ENCODE data around the gene DOCK2. TPM values are rescaled to one million over a fixed set of nuclear protein-coding genes. Genes with fewer than 3 reads are reported as not detected.

Gene DOCK2
- total RNA-seq, 1 experiment from 2014 or later, result 4.6 TPM

DNA sequence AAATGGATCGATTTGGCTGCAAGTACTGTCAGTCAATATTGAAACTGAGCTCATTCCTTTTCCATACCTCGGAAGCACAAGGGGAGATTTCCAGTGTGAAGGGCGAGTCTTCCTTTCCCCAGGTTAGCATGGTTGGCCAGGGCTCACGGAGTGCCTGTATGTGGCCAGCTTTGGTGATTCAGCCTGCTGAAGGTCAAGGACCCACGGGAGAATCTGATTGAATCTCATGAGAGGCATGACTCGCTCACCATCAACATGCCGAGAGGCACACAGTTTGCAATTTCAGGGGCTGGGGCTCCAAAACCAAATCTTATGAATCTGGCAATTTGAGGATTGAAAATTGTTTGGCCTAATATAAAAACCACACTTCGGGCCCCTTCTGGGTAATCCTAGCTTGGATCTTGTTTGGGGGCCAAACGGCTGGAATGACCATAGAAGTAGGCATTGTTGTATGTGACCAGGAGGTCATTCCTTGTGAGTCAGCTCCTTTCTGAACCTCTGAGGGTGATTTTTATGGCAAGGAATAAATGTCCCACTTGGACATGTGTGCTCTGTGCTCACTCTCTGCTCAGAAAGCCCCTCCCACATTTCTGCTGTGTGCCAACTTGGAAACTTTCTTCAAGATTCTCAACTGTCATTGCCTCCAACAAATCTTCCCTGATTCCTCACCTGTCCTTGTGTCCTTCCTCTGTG, 69.8 kb downstream of the DOCK2 start:
- H3K27ac Mint-ChIP-seq, result no peak overlapping the region
- POLR2A ChIA-PET, result interaction anchor here (0.6 kb wide), 1 partner anchor 1166 kb away, joined by 6 read pairs; no protein-coding TSS in a partner anchor
- H3K4me3 Mint-ChIP-seq, result no peak overlapping the region
- ATAC-seq (no peak), DNase-seq (ENCODE audit: low spot score) (no peak)
- CTCF ChIA-PET, result interaction anchor here (0.8 to 1.5 kb wide), 3 partner anchors 120 to 363 kb away, joined by 3 to 6 read pairs (median 5); partner anchors contain the start of gene INSYN2B
- no peaks in the 10 kb centered on the region for H3K27me3 Mint-ChIP-seq (ENCODE audit: low read depth)
- TF ChIP-seq, protein P1, sequence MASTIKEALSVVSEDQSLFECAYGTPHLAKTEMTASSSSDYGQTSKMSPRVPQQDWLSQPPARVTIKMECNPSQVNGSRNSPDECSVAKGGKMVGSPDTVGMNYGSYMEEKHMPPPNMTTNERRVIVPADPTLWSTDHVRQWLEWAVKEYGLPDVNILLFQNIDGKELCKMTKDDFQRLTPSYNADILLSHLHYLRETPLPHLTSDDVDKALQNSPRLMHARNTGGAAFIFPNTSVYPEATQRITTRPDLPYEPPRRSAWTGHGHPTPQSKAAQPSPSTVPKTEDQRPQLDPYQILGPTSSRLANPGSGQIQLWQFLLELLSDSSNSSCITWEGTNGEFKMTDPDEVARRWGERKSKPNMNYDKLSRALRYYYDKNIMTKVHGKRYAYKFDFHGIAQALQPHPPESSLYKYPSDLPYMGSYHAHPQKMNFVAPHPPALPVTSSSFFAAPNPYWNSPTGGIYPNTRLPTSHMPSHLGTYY (CRISPR knock-in tag; IDR thresholded peaks at IDR 0.05), result no peak
- TF ChIP-seq CREM (CRISPR knock-in tag; IDR thresholded peaks at IDR 0.05) (no peak), PRRX2 (CRISPR knock-in tag; IDR thresholded peaks at IDR 0.05) (no peak), NFE2L1 (CRISPR knock-in tag; IDR thresholded peaks at IDR 0.05) (no peak), IRF2 (CRISPR knock-in tag; IDR thresholded peaks at IDR 0.05; ENCODE audit: borderline replicate concordance, low read depth) (no peak), ZNF263 (CRISPR knock-in tag; IDR thresholded peaks at IDR 0.05; ENCODE audit: low read depth) (no peak), FOXP1 (CRISPR knock-in tag; IDR thresholded peaks at IDR 0.05; ENCODE audit: borderline replicate concordance) (no peak), TCF7 (CRISPR knock-in tag; IDR thresholded peaks at IDR 0.05; ENCODE audit: low read depth) (no peak), NR1H2 (CRISPR knock-in tag; IDR thresholded peaks at IDR 0.05) (no peak), TP53 (CRISPR knock-in tag; IDR thresholded peaks at IDR 0.05) (no peak), ETV6 (CRISPR knock-in tag; IDR thresholded peaks at IDR 0.05) (no peak), TEAD4 (CRISPR knock-in tag; IDR thresholded peaks at IDR 0.05) (no peak), ZNF138 (CRISPR knock-in tag; conservative IDR thresholded peaks at IDR 0.05) (no peak)
- TF ChIP-seq, protein P2, sequence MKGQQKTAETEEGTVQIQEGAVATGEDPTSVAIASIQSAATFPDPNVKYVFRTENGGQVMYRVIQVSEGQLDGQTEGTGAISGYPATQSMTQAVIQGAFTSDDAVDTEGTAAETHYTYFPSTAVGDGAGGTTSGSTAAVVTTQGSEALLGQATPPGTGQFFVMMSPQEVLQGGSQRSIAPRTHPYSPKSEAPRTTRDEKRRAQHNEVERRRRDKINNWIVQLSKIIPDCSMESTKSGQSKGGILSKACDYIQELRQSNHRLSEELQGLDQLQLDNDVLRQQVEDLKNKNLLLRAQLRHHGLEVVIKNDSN (CRISPR knock-in tag; IDR thresholded peaks at IDR 0.05), result no peak
- TF ChIP-seq, protein P3, sequence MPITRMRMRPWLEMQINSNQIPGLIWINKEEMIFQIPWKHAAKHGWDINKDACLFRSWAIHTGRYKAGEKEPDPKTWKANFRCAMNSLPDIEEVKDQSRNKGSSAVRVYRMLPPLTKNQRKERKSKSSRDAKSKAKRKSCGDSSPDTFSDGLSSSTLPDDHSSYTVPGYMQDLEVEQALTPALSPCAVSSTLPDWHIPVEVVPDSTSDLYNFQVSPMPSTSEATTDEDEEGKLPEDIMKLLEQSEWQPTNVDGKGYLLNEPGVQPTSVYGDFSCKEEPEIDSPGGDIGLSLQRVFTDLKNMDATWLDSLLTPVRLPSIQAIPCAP (CRISPR knock-in tag; IDR thresholded peaks at IDR 0.05), result no peak
- TF ChIP-seq, protein P4, sequence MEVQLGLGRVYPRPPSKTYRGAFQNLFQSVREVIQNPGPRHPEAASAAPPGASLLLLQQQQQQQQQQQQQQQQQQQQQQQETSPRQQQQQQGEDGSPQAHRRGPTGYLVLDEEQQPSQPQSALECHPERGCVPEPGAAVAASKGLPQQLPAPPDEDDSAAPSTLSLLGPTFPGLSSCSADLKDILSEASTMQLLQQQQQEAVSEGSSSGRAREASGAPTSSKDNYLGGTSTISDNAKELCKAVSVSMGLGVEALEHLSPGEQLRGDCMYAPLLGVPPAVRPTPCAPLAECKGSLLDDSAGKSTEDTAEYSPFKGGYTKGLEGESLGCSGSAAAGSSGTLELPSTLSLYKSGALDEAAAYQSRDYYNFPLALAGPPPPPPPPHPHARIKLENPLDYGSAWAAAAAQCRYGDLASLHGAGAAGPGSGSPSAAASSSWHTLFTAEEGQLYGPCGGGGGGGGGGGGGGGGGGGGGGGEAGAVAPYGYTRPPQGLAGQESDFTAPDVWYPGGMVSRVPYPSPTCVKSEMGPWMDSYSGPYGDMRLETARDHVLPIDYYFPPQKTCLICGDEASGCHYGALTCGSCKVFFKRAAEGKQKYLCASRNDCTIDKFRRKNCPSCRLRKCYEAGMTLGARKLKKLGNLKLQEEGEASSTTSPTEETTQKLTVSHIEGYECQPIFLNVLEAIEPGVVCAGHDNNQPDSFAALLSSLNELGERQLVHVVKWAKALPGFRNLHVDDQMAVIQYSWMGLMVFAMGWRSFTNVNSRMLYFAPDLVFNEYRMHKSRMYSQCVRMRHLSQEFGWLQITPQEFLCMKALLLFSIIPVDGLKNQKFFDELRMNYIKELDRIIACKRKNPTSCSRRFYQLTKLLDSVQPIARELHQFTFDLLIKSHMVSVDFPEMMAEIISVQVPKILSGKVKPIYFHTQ (CRISPR knock-in tag; IDR thresholded peaks at IDR 0.05), result no peak
- TF ChIP-seq, protein P5, sequence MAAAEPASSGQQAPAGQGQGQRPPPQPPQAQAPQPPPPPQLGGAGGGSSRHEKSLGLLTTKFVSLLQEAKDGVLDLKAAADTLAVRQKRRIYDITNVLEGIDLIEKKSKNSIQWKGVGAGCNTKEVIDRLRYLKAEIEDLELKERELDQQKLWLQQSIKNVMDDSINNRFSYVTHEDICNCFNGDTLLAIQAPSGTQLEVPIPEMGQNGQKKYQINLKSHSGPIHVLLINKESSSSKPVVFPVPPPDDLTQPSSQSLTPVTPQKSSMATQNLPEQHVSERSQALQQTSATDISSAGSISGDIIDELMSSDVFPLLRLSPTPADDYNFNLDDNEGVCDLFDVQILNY (CRISPR knock-in tag; IDR thresholded peaks at IDR 0.05), result no peak
- TF ChIP-seq, protein P6, sequence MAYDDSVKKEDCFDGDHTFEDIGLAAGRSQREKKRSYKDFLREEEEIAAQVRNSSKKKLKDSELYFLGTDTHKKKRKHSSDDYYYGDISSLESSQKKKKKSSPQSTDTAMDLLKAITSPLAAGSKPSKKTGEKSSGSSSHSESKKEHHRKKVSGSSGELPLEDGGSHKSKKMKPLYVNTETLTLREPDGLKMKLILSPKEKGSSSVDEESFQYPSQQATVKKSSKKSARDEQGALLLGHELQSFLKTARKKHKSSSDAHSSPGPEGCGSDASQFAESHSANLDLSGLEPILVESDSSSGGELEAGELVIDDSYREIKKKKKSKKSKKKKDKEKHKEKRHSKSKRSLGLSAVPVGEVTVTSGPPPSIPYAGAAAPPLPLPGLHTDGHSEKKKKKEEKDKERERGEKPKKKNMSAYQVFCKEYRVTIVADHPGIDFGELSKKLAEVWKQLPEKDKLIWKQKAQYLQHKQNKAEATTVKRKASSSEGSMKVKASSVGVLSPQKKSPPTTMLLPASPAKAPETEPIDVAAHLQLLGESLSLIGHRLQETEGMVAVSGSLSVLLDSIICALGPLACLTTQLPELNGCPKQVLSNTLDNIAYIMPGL (CRISPR knock-in tag; IDR thresholded peaks at IDR 0.05), result no peak
- TF ChIP-seq, protein P7, sequence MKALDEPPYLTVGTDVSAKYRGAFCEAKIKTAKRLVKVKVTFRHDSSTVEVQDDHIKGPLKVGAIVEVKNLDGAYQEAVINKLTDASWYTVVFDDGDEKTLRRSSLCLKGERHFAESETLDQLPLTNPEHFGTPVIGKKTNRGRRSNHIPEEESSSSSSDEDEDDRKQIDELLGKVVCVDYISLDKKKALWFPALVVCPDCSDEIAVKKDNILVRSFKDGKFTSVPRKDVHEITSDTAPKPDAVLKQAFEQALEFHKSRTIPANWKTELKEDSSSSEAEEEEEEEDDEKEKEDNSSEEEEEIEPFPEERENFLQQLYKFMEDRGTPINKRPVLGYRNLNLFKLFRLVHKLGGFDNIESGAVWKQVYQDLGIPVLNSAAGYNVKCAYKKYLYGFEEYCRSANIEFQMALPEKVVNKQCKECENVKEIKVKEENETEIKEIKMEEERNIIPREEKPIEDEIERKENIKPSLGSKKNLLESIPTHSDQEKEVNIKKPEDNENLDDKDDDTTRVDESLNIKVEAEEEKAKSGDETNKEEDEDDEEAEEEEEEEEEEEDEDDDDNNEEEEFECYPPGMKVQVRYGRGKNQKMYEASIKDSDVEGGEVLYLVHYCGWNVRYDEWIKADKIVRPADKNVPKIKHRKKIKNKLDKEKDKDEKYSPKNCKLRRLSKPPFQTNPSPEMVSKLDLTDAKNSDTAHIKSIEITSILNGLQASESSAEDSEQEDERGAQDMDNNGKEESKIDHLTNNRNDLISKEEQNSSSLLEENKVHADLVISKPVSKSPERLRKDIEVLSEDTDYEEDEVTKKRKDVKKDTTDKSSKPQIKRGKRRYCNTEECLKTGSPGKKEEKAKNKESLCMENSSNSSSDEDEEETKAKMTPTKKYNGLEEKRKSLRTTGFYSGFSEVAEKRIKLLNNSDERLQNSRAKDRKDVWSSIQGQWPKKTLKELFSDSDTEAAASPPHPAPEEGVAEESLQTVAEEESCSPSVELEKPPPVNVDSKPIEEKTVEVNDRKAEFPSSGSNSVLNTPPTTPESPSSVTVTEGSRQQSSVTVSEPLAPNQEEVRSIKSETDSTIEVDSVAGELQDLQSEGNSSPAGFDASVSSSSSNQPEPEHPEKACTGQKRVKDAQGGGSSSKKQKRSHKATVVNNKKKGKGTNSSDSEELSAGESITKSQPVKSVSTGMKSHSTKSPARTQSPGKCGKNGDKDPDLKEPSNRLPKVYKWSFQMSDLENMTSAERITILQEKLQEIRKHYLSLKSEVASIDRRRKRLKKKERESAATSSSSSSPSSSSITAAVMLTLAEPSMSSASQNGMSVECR (CRISPR knock-in tag; IDR thresholded peaks at IDR 0.05; ENCODE audit: borderline replicate concordance), result no peak
- H3K4me1 Mint-ChIP-seq, result peaks cover 17% of the 10 kb centered on the region
- no peaks in the 10 kb centered on the region for H3K9me3 Mint-ChIP-seq
- no peaks in the 10 kb centered on the region for H3K36me3 Mint-ChIP-seq

Data from WTC11 (cell line).